Activated CD4-positive, alpha-beta memory T cell treated with anti-CD3 and anti-CD28 coated beads for 36 hours (primary cell): ENCODE measurements around the gene PTPN3. TPM values are rescaled to one million over a fixed set of nuclear protein-coding genes. Genes with fewer than 3 reads are reported as not detected.
"Not testable (repeated sequence)": the region's sequence is repeated elsewhere in the genome, so short reads cannot be mapped to it uniquely, and the experiment has no call there.

Source experiments
- CTCF ChIA-PET: fragments of 350-600 bp; sonication (Branson Sonifier 250); formaldehyde crosslinking; loops from one replicate; lab custom pipeline; 2021; ENCODE audit warnings: antibody characterized with exemption, inconsistent platforms; lab: Charles Lee
- POLR2A ChIA-PET: fragments of 350-600 bp; sonication (Branson Sonifier 250); formaldehyde crosslinking; loops from one replicate; lab custom pipeline; 2021; ENCODE audit warnings: antibody characterized with exemption; lab: Charles Lee
- DNase-seq: peaks from one replicate; pipeline ENCODE4 v3.0.0-alpha.2; 2020
- H3K27ac Mint-ChIP-seq: one replicate; pipeline ENCODE4 v1.8.0; 2021; ENCODE audit warnings: mixed read lengths
- H3K27me3 Mint-ChIP-seq: one replicate; pipeline ENCODE4 v1.8.0; 2021; ENCODE audit warnings: mixed read lengths
- H3K36me3 Mint-ChIP-seq: one replicate; pipeline ENCODE4 v1.8.0; 2021; ENCODE audit warnings: mixed read lengths
- H3K4me1 Mint-ChIP-seq: one replicate; pipeline ENCODE4 v1.8.0; 2021; ENCODE audit warnings: low read depth, mixed read lengths
- H3K4me3 Mint-ChIP-seq: one replicate; pipeline ENCODE4 v1.8.0; 2021; ENCODE audit warnings: mild to moderate bottlenecking, mixed read lengths
- H3K9me3 Mint-ChIP-seq: one replicate; pipeline ENCODE4 v1.8.0; 2021; ENCODE audit warnings: mixed read lengths
- intact Hi-C: fragments of 100-400 bp; cut with micrococcal nuclease; formaldehyde crosslinking; loops from one replicate; pipeline ENCODE4 v1.15.1; 2023
- total RNA-seq, 2 experiments: library from RNA; stranded (reverse); gene quantifications; one replicate each; pipeline ENCODE4 v1.2.3, GENCODE V29; 2021

PTPN3 gene
- total RNA-seq, 2 experiments from 2014 or later = 0.52 to 0.56 TPM

- ChIA-PET CTCF (no interaction called here), POLR2A (no interaction called here)
- no peaks in the 10 kb centered on the region for H3K36me3 Mint-ChIP-seq
- intact Hi-C loops = no loop called here
- no peak for DNase-seq
- H3K27ac Mint-ChIP-seq = no peak overlapping the region
- no peaks in the 10 kb centered on the region for H3K27me3 Mint-ChIP-seq
- no peaks in the 10 kb centered on the region for H3K4me1 Mint-ChIP-seq
- no peaks in the 10 kb centered on the region for H3K9me3 Mint-ChIP-seq
- H3K4me3 Mint-ChIP-seq = no peak overlapping the region
Observed at GRCh38 chr9:109518621-109519335, 20.7 kb upstream of the PTPN3 start.

DNA sequence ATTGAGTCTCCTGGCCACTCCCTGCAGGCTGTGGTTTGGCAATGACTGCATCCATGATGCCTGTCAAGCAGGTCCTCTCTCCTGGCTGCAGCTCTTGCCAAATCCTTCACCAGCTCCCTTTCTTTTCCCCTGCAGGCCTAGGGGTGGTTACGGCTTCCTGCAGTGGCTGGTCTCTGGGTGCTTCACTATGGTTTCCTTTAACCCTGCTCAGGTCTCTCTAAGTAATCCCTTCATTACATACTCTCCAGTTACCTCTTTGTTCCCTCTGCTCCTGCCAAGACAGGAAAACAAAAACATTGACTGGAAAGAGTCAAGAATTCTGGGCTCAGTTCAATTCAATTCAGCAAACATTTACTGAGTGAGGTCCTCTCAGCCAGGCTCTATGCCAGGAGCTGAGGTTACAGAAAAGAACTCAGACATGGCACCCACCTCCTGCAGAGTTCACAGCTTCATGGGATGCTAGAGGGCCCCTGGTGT, 19.8 kb upstream of the PTPN3 start:
- Mint-ChIP-seq H3K4me1 (no peaks in the 10 kb centered on the region), H3K9me3 (no peaks in the 10 kb centered on the region)
- CTCF ChIA-PET = no interaction called here

DNA sequence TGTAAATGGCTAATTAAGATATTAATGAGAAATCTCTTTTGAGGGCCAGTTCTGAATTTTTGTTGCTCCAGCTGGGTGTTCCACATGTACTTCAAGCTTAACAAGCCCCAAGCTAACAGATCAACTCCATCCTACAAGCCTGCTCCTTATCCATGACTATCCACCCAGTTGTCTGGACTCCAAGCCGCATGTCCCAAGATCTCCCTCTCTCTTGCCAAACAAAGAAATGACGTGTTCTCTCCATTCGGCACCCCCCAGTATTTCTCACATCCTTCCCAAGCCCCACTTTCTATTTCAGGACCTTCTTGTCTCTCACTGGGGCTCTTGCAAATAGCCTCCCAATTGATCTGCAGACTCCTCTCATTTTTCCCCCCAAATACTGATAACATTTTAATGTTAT, 15.8 kb upstream of the PTPN3 start:
- DNase-seq = no peak
- peaks cover 3% of the 10 kb centered on the region for H3K27me3 Mint-ChIP-seq
- ChIA-PET CTCF (interaction anchor here (0.6 kb wide), 1 partner anchor 43 kb away, joined by 3 read pairs; no protein-coding TSS in a partner anchor), POLR2A (no interaction called here)
- H3K36me3 Mint-ChIP-seq = no peaks in the 10 kb centered on the region
- no peak overlapping the region for H3K4me3 Mint-ChIP-seq
- intact Hi-C loops = loop anchor here (5.0 kb wide), 1 partner anchor 272 kb away; no protein-coding TSS in a partner anchor
- H3K4me1 Mint-ChIP-seq = no peaks in the 10 kb centered on the region
- H3K27ac Mint-ChIP-seq = no peak overlapping the region
- H3K9me3 Mint-ChIP-seq = no peaks in the 10 kb centered on the region

More for the DNA sequence above, 19.8 kb upstream of the PTPN3 start:
- Mint-ChIP-seq H3K36me3 (no peaks in the 10 kb centered on the region), H3K27me3 (no peaks in the 10 kb centered on the region), H3K27ac (no peak overlapping the region), H3K4me3 (no peak overlapping the region)
- intact Hi-C loops = no loop called here
- POLR2A ChIA-PET = no interaction called here
- no peak for DNase-seq

DNA sequence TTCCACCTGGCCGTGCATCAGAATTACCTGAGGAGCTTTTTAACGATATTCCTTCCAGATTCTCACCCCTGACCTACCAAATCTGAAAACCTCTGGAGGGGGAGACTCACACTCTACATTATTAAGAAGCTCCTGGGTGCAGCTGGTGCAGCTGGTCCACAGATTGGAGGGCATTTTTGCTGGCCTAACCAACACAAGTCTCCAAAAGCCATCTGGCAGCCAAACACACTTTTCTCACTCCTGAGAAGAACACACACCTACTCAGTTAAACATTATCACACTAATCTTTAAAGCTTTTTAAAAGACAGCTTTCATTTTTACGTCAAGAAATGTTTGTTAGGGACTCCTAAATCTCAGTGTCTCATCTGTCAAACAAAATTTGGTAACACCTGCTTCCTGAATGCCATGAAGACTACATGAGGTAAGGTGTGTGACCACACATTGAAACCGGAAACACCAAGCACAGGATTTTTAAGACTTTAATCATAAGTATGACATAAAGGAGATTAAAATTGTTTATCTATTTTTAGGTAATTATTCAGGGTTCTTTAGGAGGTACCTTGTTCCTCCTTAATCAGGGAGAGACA, 14.2 kb upstream of the PTPN3 start:
- intact Hi-C loops = loop anchor here (5.0 kb wide), 1 partner anchor 270 kb away; no protein-coding TSS in a partner anchor
- ChIA-PET CTCF (no interaction called here), POLR2A (no interaction called here)
- Mint-ChIP-seq H3K27ac (no peak overlapping the region), H3K36me3 (no peaks in the 10 kb centered on the region), H3K9me3 (no peaks in the 10 kb centered on the region), H3K4me3 (no peak overlapping the region), H3K27me3 (peaks cover 11% of the 10 kb centered on the region), H3K4me1 (no peaks in the 10 kb centered on the region)
- no peak for DNase-seq

DNA sequence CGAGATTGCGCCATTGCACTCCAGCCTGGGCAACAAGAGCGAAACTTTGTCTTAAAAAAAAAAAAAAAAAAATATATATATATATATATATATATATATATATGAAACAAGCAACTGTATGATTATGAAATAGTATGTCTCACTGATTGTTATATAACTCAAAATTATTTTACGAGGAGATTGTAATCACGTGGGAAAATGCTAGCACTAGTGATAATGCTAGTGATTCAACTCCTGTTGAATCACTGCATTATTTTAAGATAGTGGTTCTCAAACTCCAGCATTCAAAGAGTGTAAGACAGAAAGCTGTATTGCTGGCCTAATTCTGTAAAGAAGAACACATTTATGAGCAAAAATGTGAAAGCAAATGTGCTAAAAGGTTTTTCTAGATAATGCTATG, 12.4 kb upstream of the PTPN3 start:
- Mint-ChIP-seq H3K4me1 (no peaks in the 10 kb centered on the region), H3K36me3 (no peaks in the 10 kb centered on the region), H3K27me3 (peaks cover 13% of the 10 kb centered on the region), H3K9me3 (no peaks in the 10 kb centered on the region), H3K27ac (no peak overlapping the region), H3K4me3 (no peak overlapping the region)
- POLR2A ChIA-PET = no interaction called here
- intact Hi-C loops = loop anchor here (5.0 kb wide), 1 partner anchor 268 kb away; no protein-coding TSS in a partner anchor
- DNase-seq = no peak
- CTCF ChIA-PET = no interaction called here

DNA sequence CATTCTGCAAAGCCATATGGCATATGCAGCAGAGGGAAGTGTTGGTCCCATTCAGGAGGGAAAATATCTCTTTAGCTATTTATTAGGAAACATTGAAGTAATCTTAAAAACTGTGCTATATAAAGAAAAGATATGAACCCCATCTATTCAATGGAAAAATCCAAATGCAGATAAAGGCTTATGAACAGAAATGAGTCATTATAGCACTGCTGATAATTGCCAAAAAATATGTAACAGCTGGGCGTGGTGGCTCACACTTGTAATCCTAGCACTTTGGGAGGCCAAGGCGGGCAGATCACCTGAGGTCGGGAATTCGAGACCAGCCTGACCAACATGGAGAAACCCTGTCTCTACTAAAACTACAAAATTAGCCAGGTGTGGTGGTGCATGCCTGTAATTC, 11.9 kb upstream of the PTPN3 start:
- CTCF ChIA-PET, POLR2A ChIA-PET, H3K4me3 Mint-ChIP-seq, H3K9me3 Mint-ChIP-seq, H3K27ac Mint-ChIP-seq, H3K36me3 Mint-ChIP-seq, DNase-seq, H3K4me1 Mint-ChIP-seq: not testable (repeated sequence)
- intact Hi-C loops = loop anchor here (5.0 kb wide), 1 partner anchor 268 kb away; no protein-coding TSS in a partner anchor
- peaks cover 13% of the 10 kb centered on the region for H3K27me3 Mint-ChIP-seq

- ChIA-PET CTCF (no interaction called here), POLR2A (no interaction called here)
- Mint-ChIP-seq H3K4me3 (no peak overlapping the region), H3K27ac (no peak overlapping the region), H3K36me3 (no peaks in the 10 kb centered on the region), H3K27me3 (peaks cover 13% of the 10 kb centered on the region), H3K9me3 (no peaks in the 10 kb centered on the region), H3K4me1 (no peaks in the 10 kb centered on the region)
- no peak for DNase-seq
- intact Hi-C loops = loop anchor here (5.0 kb wide), 1 partner anchor 267 kb away; no protein-coding TSS in a partner anchor
Observed at GRCh38 chr9:109509611-109510010, 11.5 kb upstream of the PTPN3 start.

GRCh38 chr9:109507421-109507838, 9.3 kb upstream of the PTPN3 start:
- Mint-ChIP-seq H3K27me3 (peaks cover 15% of the 10 kb centered on the region), H3K9me3 (no peaks in the 10 kb centered on the region), H3K4me3 (no peak overlapping the region), H3K27ac (no peak overlapping the region), H3K4me1 (no peaks in the 10 kb centered on the region), H3K36me3 (no peaks in the 10 kb centered on the region)
- intact Hi-C loops = no loop called here
- no peak for DNase-seq
- POLR2A ChIA-PET = no interaction called here
- CTCF ChIA-PET = no interaction called here

GRCh38 chr9:109506097-109506712, 8.1 kb upstream of the PTPN3 start:
- no peak for DNase-seq
- ChIA-PET POLR2A (no interaction called here), CTCF (no interaction called here)
- Mint-ChIP-seq H3K27ac (no peak overlapping the region), H3K36me3 (no peaks in the 10 kb centered on the region), H3K4me3 (no peak overlapping the region), H3K9me3 (no peaks in the 10 kb centered on the region), H3K4me1 (no peaks in the 10 kb centered on the region), H3K27me3 (peaks cover 26% of the 10 kb centered on the region)
- intact Hi-C loops = no loop called here

- Mint-ChIP-seq H3K9me3 (no peaks in the 10 kb centered on the region), H3K4me3 (no peak overlapping the region), H3K27me3 (peaks cover 34% of the 10 kb centered on the region), H3K36me3 (no peaks in the 10 kb centered on the region), H3K4me1 (no peaks in the 10 kb centered on the region), H3K27ac (no peak overlapping the region)
- intact Hi-C loops = no loop called here
- no peak for DNase-seq
- ChIA-PET POLR2A (no interaction called here), CTCF (no interaction called here)
Observed at GRCh38 chr9:109504689-109505088, 6.6 kb upstream of the PTPN3 start.

- no peaks in the 10 kb centered on the region for H3K36me3 Mint-ChIP-seq
- peaks cover 46% of the 10 kb centered on the region for H3K27me3 Mint-ChIP-seq
- intact Hi-C loops = no loop called here
- no peak for DNase-seq
- no peaks in the 10 kb centered on the region for H3K9me3 Mint-ChIP-seq
- ChIA-PET POLR2A (no interaction called here), CTCF (interaction anchor here (1.3 kb wide), 1 partner anchor 31 kb away, joined by 5 read pairs; no protein-coding TSS in a partner anchor)
- H3K4me1 Mint-ChIP-seq = peaks cover 5% of the 10 kb centered on the region
- H3K4me3 Mint-ChIP-seq = no peak overlapping the region
- no peak overlapping the region for H3K27ac Mint-ChIP-seq
Observed at GRCh38 chr9:109500421-109500974, 2.4 kb upstream of the PTPN3 start.
